ENCODE data around the gene PCGF3.

The PCGF3 gene

GRCh38 chr4:780716-781492 lies 75.3 kb downstream of the PCGF3 start:
- peaks cover 34% of the 10 kb centered on the region for H3K36me3 ChIP-seq (ENCODE audit: insufficient read depth, low read length)
- peak overlapping the region; percentile 100 for H3K4me3 ChIP-seq (ENCODE audit: low read depth, low read length)
- peak overlapping the region; percentile 80 for H3K27ac ChIP-seq (ENCODE audit: low read depth, low read length)
- H3K27me3 ChIP-seq (ENCODE audit: insufficient read depth, low read length) = peaks cover 12% of the 10 kb centered on the region
- peaks cover 21% of the 10 kb centered on the region for H3K4me1 ChIP-seq (ENCODE audit: control insufficient read depth, insufficient read depth, low read length, unreplicated experiment)
- H3K79me2 ChIP-seq (ENCODE audit: control insufficient read depth, insufficient read depth, low read length, unreplicated experiment) = peaks cover 54% of the 10 kb centered on the region
- peak overlapping the region; percentile 56 for H2AFZ ChIP-seq (ENCODE audit: low read length, unreplicated experiment)

GRCh38 chr4:781493-782216 lies 76.0 kb downstream of the PCGF3 start:
- Histone ChIP-seq H3K27me3 (ENCODE audit: insufficient read depth, low read length) (peaks cover 19% of the 10 kb centered on the region), H3K36me3 (ENCODE audit: insufficient read depth, low read length) (peaks cover 30% of the 10 kb centered on the region), H3K4me1 (ENCODE audit: control insufficient read depth, insufficient read depth, low read length, unreplicated experiment) (peaks cover 24% of the 10 kb centered on the region), H3K79me2 (ENCODE audit: control insufficient read depth, insufficient read depth, low read length, unreplicated experiment) (peaks cover 49% of the 10 kb centered on the region), H2AFZ (ENCODE audit: low read length, unreplicated experiment) (peak overlapping the region; percentile 79), H3K4me3 (ENCODE audit: low read depth, low read length) (peak overlapping the region; percentile 100), H3K27ac (ENCODE audit: low read depth, low read length) (peak overlapping the region; percentile 80)

GRCh38 chr4:784401-785331 lies 79.0 kb downstream of the PCGF3 start:
- H3K36me3 ChIP-seq (ENCODE audit: insufficient read depth, low read length) = peaks cover 5% of the 10 kb centered on the region; the same call in 1 of the 2 replicates
- peaks cover 19% of the 10 kb centered on the region for H3K79me2 ChIP-seq (ENCODE audit: control insufficient read depth, insufficient read depth, low read length, unreplicated experiment)
- H3K27ac ChIP-seq (ENCODE audit: low read depth, low read length) = no peak overlapping the region
- H3K4me3 ChIP-seq (ENCODE audit: low read depth, low read length) = no peak overlapping the region
- peaks cover 21% of the 10 kb centered on the region for H3K4me1 ChIP-seq (ENCODE audit: control insufficient read depth, insufficient read depth, low read length, unreplicated experiment)
- H2AFZ ChIP-seq (ENCODE audit: low read length, unreplicated experiment) = no peak overlapping the region
- peaks cover 28% of the 10 kb centered on the region for H3K27me3 ChIP-seq (ENCODE audit: insufficient read depth, low read length)

- H3K27me3 ChIP-seq (ENCODE audit: insufficient read depth, low read length) = peaks cover 28% of the 10 kb centered on the region
- H3K4me1 ChIP-seq (ENCODE audit: control insufficient read depth, insufficient read depth, low read length, unreplicated experiment) = peaks cover 13% of the 10 kb centered on the region
These were observed 79.9 kb downstream of the PCGF3 start for GRCh38 chr4:785332-786073.

GRCh38 chr4:786074-786741 lies 80.6 kb downstream of the PCGF3 start:
- Histone ChIP-seq H3K27me3 (ENCODE audit: insufficient read depth, low read length) (peaks cover 28% of the 10 kb centered on the region), H3K79me2 (ENCODE audit: control insufficient read depth, insufficient read depth, low read length, unreplicated experiment) (peaks cover 4% of the 10 kb centered on the region), H3K27ac (ENCODE audit: low read depth, low read length) (no peak overlapping the region), H3K4me1 (ENCODE audit: control insufficient read depth, insufficient read depth, low read length, unreplicated experiment) (peaks cover 12% of the 10 kb centered on the region), H3K4me3 (ENCODE audit: low read depth, low read length) (peak overlapping the region; percentile 41; the same call in 1 of the 2 replicates), H3K36me3 (ENCODE audit: insufficient read depth, low read length) (no peaks in the 10 kb centered on the region), H2AFZ (ENCODE audit: low read length, unreplicated experiment) (no peak overlapping the region)

More at GRCh38 chr4:785332-786073, 79.9 kb downstream of the PCGF3 start:
- Histone ChIP-seq H3K4me3 (ENCODE audit: low read depth, low read length) (peak overlapping the region; percentile 41; the same call in 1 of the 2 replicates), H3K36me3 (ENCODE audit: insufficient read depth, low read length) (no peaks in the 10 kb centered on the region), H3K27ac (ENCODE audit: low read depth, low read length) (no peak overlapping the region), H2AFZ (ENCODE audit: low read length, unreplicated experiment) (no peak overlapping the region), H3K79me2 (ENCODE audit: control insufficient read depth, insufficient read depth, low read length, unreplicated experiment) (peaks cover 11% of the 10 kb centered on the region)

GRCh38 chr4:786861-787300 lies 81.2 kb downstream of the PCGF3 start:
- Histone ChIP-seq H3K79me2 (ENCODE audit: control insufficient read depth, insufficient read depth, low read length, unreplicated experiment) (no peaks in the 10 kb centered on the region), H3K27me3 (ENCODE audit: insufficient read depth, low read length) (peaks cover 35% of the 10 kb centered on the region), H2AFZ (ENCODE audit: low read length, unreplicated experiment) (no peak overlapping the region), H3K36me3 (ENCODE audit: insufficient read depth, low read length) (no peaks in the 10 kb centered on the region), H3K4me3 (ENCODE audit: low read depth, low read length) (no peak overlapping the region), H3K4me1 (ENCODE audit: control insufficient read depth, insufficient read depth, low read length, unreplicated experiment) (peaks cover 12% of the 10 kb centered on the region), H3K27ac (ENCODE audit: low read depth, low read length) (no peak overlapping the region)

- Histone ChIP-seq H3K4me3 (ENCODE audit: low read depth, low read length) (no peak overlapping the region), H2AFZ (ENCODE audit: low read length, unreplicated experiment) (no peak overlapping the region), H3K79me2 (ENCODE audit: control insufficient read depth, insufficient read depth, low read length, unreplicated experiment) (no peaks in the 10 kb centered on the region), H3K36me3 (ENCODE audit: insufficient read depth, low read length) (no peaks in the 10 kb centered on the region), H3K27ac (ENCODE audit: low read depth, low read length) (no peak overlapping the region), H3K4me1 (ENCODE audit: control insufficient read depth, insufficient read depth, low read length, unreplicated experiment) (peaks cover 7% of the 10 kb centered on the region), H3K27me3 (ENCODE audit: insufficient read depth, low read length) (peaks cover 41% of the 10 kb centered on the region)
These were observed 81.9 kb downstream of the PCGF3 start for GRCh38 chr4:787561-787981.

GRCh38 chr4:788006-788635 lies 82.5 kb downstream of the PCGF3 start:
- peaks cover 46% of the 10 kb centered on the region for H3K27me3 ChIP-seq (ENCODE audit: insufficient read depth, low read length)
- no peak overlapping the region for H3K27ac ChIP-seq (ENCODE audit: low read depth, low read length)

GRCh38 chr4:788636-789297 lies 83.1 kb downstream of the PCGF3 start:
- no peaks in the 10 kb centered on the region for H3K79me2 ChIP-seq (ENCODE audit: control insufficient read depth, insufficient read depth, low read length, unreplicated experiment)
- no peak overlapping the region for H3K4me3 ChIP-seq (ENCODE audit: low read depth, low read length)
- H3K36me3 ChIP-seq (ENCODE audit: insufficient read depth, low read length) = no peaks in the 10 kb centered on the region
- no peak overlapping the region for H2AFZ ChIP-seq (ENCODE audit: low read length, unreplicated experiment)
- peaks cover 52% of the 10 kb centered on the region for H3K27me3 ChIP-seq (ENCODE audit: insufficient read depth, low read length)
- peaks cover 6% of the 10 kb centered on the region for H3K4me1 ChIP-seq (ENCODE audit: control insufficient read depth, insufficient read depth, low read length, unreplicated experiment)
- no peak overlapping the region for H3K27ac ChIP-seq (ENCODE audit: low read depth, low read length)

More at GRCh38 chr4:788006-788635, 82.5 kb downstream of the PCGF3 start:
- H3K4me3 ChIP-seq (ENCODE audit: low read depth, low read length) = no peak overlapping the region
- no peak overlapping the region for H2AFZ ChIP-seq (ENCODE audit: low read length, unreplicated experiment)
- peaks cover 6% of the 10 kb centered on the region for H3K4me1 ChIP-seq (ENCODE audit: control insufficient read depth, insufficient read depth, low read length, unreplicated experiment)
- no peaks in the 10 kb centered on the region for H3K79me2 ChIP-seq (ENCODE audit: control insufficient read depth, insufficient read depth, low read length, unreplicated experiment)
- no peaks in the 10 kb centered on the region for H3K36me3 ChIP-seq (ENCODE audit: insufficient read depth, low read length)
